Activated CD8-positive, alpha-beta memory T cell treated with anti-CD3 and anti-CD28 coated beads, Interleukin-2, amount 50 U/mL, for 1 hour (primary cell): Measurements from ENCODE around the gene SPON2.

Source experiments
- DNase-seq: peaks from one replicate; pipeline ENCODE4 v3.0.0-alpha.2; 2020; ENCODE audit errors: extremely low read depth

Gene SPON2

DNA sequence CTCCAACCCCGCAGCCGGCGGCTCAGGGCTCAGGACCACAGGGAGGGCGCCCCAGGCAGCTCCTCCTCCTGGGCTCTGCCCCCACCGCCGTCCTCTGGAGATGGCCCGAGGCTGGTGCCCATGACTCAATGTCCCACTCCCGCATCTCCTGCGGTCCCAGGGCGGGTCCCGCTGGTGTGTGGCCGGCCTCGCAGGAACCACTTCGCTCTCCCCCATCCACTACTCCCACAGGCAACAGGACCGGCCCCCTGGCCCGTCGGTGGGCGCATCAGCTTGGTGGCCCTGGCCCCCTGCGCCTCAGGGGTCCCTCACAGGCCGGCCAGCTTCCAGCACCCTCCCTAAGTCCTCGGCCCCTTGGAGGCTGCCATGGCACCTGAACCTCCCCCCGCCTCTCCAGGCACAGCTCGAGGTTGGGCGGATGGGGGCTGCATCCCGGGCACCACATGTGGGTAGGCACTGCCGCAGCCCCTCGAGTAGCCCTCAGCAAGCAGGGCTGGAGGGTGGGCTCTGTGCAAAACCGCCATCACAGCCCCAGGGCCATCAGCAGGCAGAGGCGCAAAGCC is 22.8 kb upstream of the SPON2 start:
- DNase-seq: no peak

- no peak for DNase-seq
Observed at GRCh38 chr4:1194010-1194900, 21.9 kb upstream of the SPON2 start.

DNA sequence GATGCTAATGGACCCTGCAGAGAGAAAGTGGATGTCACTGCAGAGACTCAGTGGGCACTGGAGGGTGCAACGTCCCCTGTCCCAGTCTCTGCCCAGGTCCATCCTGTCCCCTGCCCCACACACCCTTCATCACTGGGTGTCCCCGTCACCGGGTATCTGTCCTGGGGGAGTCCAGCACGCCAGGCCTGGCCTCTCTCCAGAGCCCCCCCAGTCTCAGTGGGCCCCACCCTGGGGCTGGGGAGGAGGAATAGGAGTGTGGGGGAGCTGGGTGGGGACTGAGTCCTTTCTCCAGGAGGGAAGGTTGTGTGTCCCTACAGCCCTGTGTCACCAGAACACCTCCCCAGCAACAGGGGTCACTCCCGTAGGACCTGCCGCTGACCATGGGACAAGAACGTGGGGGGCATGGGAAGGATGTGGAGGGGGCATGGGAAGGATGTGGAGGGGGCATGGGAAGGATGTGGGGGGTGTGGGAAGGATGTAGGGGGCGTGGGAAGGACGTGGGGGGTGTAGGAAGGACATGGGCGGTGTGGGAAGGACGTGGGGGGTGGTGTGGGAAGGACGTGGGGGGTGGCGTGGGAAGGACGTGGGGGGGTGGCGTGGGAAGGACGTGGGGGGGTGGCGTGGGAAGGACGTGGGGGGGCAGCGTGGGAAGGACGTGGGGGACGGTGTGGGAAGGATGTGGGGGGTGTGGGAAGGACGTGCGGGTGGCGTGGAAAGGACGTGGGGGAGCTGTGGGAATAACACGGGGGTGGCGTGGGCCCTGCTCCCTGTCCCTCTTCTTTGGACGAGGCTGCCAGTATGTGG is 21.0 kb upstream of the SPON2 start:
- DNase-seq: no peak

DNA sequence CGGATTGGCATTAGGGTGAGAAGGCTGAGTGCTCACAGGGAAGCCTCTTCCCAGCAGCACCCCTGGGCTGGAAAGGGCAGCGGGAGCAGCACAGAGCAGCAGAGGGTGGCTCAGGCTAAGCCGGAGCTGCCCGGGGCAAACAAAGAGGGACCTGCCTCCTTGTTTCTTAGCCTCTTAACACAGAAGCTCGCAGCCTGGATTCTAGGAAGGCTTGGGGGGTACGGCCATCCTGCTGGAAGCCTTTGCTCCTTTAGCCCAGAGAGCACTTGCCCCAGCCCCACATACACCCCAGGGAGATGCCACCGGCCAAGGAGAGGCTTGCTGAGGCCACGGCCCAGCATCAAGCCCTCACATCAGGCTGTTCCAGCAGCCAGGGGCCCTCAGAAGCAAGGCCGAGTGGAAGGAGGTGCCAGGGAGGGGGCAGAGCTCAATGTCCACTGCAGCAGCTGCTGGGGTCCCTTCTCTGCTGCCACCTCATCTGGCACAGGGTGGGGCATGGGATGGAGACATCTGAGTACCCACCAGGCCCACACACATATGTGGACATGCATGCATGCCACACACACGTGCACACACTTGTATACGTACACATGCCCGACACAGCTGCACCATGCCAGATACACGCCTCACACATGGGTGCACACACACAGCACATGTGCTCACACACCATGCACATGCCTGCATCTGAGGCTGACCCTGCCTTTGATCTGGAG is 20.3 kb upstream of the SPON2 start:
- no peak for DNase-seq

- DNase-seq: no peak
Observed at GRCh38 chr4:1192091-1192492, 19.7 kb upstream of the SPON2 start.

- DNase-seq: no peak
Observed at GRCh38 chr4:1191621-1192020, 19.2 kb upstream of the SPON2 start.

DNA sequence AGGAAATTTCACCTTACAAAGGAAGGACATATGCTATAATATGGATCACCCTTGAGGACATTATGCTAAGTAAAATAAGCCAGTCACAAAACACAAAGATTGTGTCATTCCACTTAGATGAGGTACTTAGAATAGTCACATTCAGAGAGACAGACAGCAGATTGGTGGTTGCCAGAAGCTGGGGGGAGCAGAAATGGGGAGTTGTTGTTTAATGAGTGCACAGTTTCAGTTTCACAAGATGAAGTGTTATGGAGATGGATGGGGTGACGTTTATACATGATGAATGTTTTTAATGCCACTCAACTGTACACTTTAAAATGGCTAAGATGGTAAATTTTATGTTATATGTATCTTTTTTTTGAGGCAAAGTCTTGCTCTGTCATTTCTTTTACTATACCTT is 14.8 kb upstream of the SPON2 start:
- DNase-seq: no peak

DNA sequence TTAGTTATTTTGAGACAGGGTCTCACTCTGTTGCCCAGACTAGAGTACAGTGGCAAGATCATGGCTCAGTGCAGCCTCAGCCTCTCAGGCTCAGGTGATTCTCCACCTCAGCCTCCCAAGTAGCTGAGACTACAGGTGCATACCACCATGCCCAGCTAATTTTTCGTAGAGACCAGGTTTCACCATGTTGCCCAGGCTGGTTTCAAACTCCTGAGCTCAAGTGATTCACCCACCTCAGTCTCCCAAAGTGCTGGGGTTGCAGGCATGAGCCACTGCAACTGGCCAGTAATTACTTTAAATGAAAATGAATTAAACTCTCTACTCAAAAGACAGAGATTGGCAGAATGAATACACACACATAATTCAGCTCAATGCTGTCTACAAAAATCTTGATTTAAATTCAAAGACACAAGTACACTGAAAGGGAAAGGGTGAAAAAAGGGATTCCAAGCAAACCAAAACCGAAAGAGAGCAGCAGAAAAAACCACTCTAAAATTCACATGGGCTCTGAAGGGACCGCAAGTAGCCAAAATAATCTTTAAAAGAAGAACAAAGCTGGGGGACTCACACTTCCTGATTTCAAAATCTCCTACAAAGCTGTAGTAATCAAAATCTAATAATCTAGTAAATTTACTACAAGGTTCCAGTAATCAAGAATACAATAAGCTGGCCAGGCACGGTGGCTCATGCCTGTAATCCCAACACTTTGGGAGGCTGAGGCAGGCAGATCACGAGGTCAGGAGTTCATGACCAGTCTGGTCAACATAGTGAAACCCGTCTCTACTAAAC is 11.8 kb upstream of the SPON2 start:
- DNase-seq: no peak

- DNase-seq: no peak
Observed at GRCh38 chr4:1182313-1182712, 9.9 kb upstream of the SPON2 start.

DNA sequence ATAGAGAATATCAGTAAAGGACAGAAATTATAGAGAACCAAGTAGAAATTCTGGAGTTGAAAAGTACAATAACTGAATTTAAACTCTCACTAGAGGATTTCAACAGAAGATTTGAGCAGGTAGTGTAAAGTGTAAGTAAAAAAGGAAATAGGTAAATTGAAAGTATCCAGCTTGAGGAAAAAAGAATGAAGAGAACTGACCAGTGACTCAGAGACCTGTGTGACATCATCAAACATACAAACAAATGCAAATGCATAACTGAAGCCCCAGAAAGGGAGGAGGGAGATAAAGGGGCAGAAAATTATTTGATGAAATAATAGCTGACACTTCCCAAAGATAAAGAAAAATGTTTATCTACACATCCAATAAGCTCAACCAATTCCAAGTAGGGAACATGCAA is 8.3 kb upstream of the SPON2 start:
- no peak for DNase-seq

- no peak for DNase-seq
Observed at GRCh38 chr4:1179976-1180375, 7.6 kb upstream of the SPON2 start.

GRCh38 chr4:1179089-1179441 is 6.7 kb upstream of the SPON2 start:
- no peak for DNase-seq

DNA sequence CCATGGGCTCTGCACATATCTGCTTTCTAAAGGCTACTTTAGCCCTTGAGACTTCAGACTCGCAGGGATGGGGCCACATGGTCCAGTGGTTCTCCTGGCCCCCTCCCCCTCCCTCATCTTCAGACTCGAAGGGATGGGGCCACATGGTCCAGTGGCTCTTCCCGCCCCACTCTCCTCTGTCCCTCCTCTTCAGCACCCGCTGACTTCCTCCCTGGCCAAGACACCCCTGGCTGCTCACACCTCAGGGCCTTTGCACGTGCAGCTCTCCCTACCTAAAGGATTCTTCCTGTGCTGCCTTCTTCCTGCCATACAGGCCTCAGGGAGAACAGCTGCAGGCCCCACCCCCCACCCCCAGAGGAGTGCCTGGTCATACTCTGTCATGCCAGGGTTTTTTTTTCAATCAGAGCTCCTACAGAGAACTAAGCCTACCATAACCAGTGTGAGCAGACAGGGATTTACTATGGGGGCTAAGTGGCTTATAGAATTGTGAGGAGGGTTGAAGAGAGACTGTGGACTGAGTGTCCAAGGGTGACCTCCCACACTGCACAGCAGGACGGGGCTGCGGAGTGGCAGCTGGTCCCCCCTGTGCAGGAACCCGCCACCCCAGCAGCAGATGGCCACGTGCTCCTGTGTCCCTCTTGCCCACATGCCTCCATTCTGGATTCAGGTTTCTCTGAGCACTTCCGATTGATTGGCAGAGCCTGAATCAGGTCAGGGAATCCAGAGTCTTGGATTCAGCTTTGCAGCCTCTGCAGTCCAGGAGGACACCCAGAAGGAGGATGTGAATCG is 6.1 kb upstream of the SPON2 start:
- no peak for DNase-seq

- no peak for DNase-seq
Observed at GRCh38 chr4:1177274-1178141, 5.1 kb upstream of the SPON2 start.

GRCh38 chr4:1176398-1177273 is 4.3 kb upstream of the SPON2 start:
- DNase-seq: no peak

DNA sequence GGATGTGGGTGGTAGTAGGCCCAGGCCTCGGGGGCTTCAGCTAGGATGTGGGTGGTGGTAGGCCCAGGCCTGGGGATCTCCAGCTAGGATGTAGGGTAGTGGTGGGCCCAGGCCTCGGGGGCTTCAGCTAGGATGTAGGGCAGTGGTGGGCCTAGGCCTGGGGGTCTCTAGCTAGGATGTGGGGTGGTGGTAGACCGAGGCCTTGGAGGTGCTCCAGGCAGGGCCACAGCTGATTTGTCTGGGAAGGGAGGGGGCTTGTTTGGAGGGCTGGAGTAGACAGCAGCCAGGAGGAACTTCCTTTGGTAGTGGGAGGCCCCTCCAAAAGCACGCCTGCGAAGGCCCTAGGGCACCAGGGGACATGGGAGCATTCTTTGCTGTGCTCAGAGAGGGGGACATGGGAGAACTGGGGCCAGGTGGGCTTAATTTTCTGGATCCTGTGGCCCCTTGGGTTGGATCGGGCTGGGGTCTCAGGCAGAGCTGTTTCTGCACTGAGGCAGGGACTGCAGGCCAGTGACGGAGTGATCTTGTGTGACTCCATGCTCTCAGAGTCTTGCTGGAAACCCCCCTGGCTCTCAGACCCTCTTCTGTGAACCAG is 3.3 kb upstream of the SPON2 start:
- DNase-seq: no peak

GRCh38 chr4:1174941-1175634 is 2.7 kb upstream of the SPON2 start:
- DNase-seq: no peak
